HG03159 (cell line): ENCODE results near the gene MCL1.
A peak's percentile ranks its signal among the peaks of the same experiment; 100 is the strongest.
"Not testable (repeated sequence)": the region's sequence is repeated elsewhere in the genome, so short reads cannot be mapped to it uniquely, and the experiment has no call there.

Source experiments
- ATAC-seq: cut with Tn5 transposase; IDR thresholded peaks from one replicate; pipeline ENCODE4 v1.9.1; 2021; ENCODE audit warnings: mild to moderate bottlenecking, moderate library complexity; ENCODE audit not compliant: unreplicated experiment

Gene MCL1

GRCh38 chr1:150573648-150574071 is 5.8 kb downstream of the MCL1 start:
- not testable (repeated sequence) for ATAC-seq

GRCh38 chr1:150572918-150573647 is 6.3 kb downstream of the MCL1 start:
- no peak for ATAC-seq

GRCh38 chr1:150568594-150568966 is 10.8 kb downstream of the MCL1 start:
- ATAC-seq: no peak

- peak; percentile 22 for ATAC-seq
Measured at GRCh38 chr1:150567717-150568593, 11.5 kb downstream of the MCL1 start.

- ATAC-seq: peak; percentile 29
Measured at GRCh38 chr1:150567341-150567716, 12.1 kb downstream of the MCL1 start.

GRCh38 chr1:150566589-150567340 is 12.6 kb downstream of the MCL1 start:
- ATAC-seq: no peak

GRCh38 chr1:150565240-150565991 is 14.0 kb downstream of the MCL1 start:
- ATAC-seq: not testable (repeated sequence)

GRCh38 chr1:150564051-150564991 is 15.1 kb downstream of the MCL1 start:
- no peak for ATAC-seq

- ATAC-seq: no peak
Measured at GRCh38 chr1:150563340-150564038, 15.9 kb downstream of the MCL1 start.

GRCh38 chr1:150562446-150563339 is 16.7 kb downstream of the MCL1 start:
- peak; percentile 43 for ATAC-seq

- peak; percentile 37 for ATAC-seq
Measured at GRCh38 chr1:150561974-150562445, 17.4 kb downstream of the MCL1 start.

- ATAC-seq: peak; percentile 5
Measured at GRCh38 chr1:150561254-150561973, 18.0 kb downstream of the MCL1 start.

GRCh38 chr1:150560576-150561253 is 18.7 kb downstream of the MCL1 start:
- ATAC-seq: peak; percentile 25

GRCh38 chr1:150560011-150560438 is 19.4 kb downstream of the MCL1 start:
- no peak for ATAC-seq

- no peak for ATAC-seq
Measured at GRCh38 chr1:150559656-150560010, 19.8 kb downstream of the MCL1 start.

GRCh38 chr1:150558761-150559655 is 20.4 kb downstream of the MCL1 start:
- no peak for ATAC-seq
